Activated naive CD4-positive, alpha-beta T cell (primary cell): ENCODE results near the gene ANKRD11.
A peak's percentile ranks its signal among the peaks of the same experiment; 100 is the strongest.

ENCODE experiments used
- DNase-seq, 4 experiments: peaks; one replicate each; lab custom pipeline; 2025; lab: John Stamatoyannopoulos, UW

ANKRD11 gene

GRCh38 chr16:89490439-89491237 lies at the start of gene ANKRD11:
ANKRD11 (minus strand) TSS chr16:89490561; CDS start chr16:89317019, 173,542 bp downstream.
- DNase-seq = peak; percentile 94 to 96 (median 96)

GRCh38 chr16:89538286-89538685 lies 47.9 kb upstream of the ANKRD11 start:
- DNase-seq = no peak

- DNase-seq = no peak
These were observed 47.2 kb upstream of the ANKRD11 start for GRCh38 chr16:89537549-89537925.

- no peak for DNase-seq
These were observed 46.7 kb upstream of the ANKRD11 start for GRCh38 chr16:89536886-89537548.

- no peak for DNase-seq
These were observed 46.0 kb upstream of the ANKRD11 start for GRCh38 chr16:89536371-89536770.

- peak in 2 of 4 experiments; percentile 25 to 38 for DNase-seq
These were observed 43.9 kb upstream of the ANKRD11 start for GRCh38 chr16:89534252-89534756.

- DNase-seq = no peak
These were observed 41.6 kb upstream of the ANKRD11 start for GRCh38 chr16:89531821-89532526.

- DNase-seq = no peak
These were observed 40.3 kb upstream of the ANKRD11 start for GRCh38 chr16:89530401-89531381.

- DNase-seq = no peak
These were observed 38.7 kb upstream of the ANKRD11 start for GRCh38 chr16:89529097-89529496.

- no peak for DNase-seq
These were observed 35.0 kb upstream of the ANKRD11 start for GRCh38 chr16:89525146-89525913.

GRCh38 chr16:89523680-89524344 lies 33.5 kb upstream of the ANKRD11 start:
- DNase-seq = no peak

GRCh38 chr16:89522287-89522686 lies 31.9 kb upstream of the ANKRD11 start:
- DNase-seq = no peak

GRCh38 chr16:89519881-89520280 lies 29.5 kb upstream of the ANKRD11 start:
- DNase-seq = no peak

GRCh38 chr16:89517128-89517527 lies 26.8 kb upstream of the ANKRD11 start:
- no peak for DNase-seq

- DNase-seq = no peak
These were observed 22.1 kb upstream of the ANKRD11 start for GRCh38 chr16:89512453-89512852.

- DNase-seq = no peak
These were observed 21.0 kb upstream of the ANKRD11 start for GRCh38 chr16:89511374-89511773.

- DNase-seq = no peak
These were observed 20.2 kb upstream of the ANKRD11 start for GRCh38 chr16:89510526-89510925.

- peak; percentile 74 to 89 (median 82) for DNase-seq
These were observed 17.7 kb upstream of the ANKRD11 start, which contains the start of gene SPG7 for GRCh38 chr16:89507834-89508590. SPG7 (plus strand) TSS chr16:89508403; CDS start chr16:89508418, 15 bp downstream.

GRCh38 chr16:89507214-89507833 lies 17.0 kb upstream of the ANKRD11 start:
- DNase-seq = no peak
